LNCAP (cell line): ENCODE data around the gene NT5M.

Experiments
- TF ChIP-seq, protein P1 (sequence below): fragments of 450-650 bp; IDR thresholded peaks from 2 replicates; pipeline ENCODE4 v1.5.1; 2017; ENCODE audit warnings: mild to moderate bottlenecking

Gene NT5M

DNA sequence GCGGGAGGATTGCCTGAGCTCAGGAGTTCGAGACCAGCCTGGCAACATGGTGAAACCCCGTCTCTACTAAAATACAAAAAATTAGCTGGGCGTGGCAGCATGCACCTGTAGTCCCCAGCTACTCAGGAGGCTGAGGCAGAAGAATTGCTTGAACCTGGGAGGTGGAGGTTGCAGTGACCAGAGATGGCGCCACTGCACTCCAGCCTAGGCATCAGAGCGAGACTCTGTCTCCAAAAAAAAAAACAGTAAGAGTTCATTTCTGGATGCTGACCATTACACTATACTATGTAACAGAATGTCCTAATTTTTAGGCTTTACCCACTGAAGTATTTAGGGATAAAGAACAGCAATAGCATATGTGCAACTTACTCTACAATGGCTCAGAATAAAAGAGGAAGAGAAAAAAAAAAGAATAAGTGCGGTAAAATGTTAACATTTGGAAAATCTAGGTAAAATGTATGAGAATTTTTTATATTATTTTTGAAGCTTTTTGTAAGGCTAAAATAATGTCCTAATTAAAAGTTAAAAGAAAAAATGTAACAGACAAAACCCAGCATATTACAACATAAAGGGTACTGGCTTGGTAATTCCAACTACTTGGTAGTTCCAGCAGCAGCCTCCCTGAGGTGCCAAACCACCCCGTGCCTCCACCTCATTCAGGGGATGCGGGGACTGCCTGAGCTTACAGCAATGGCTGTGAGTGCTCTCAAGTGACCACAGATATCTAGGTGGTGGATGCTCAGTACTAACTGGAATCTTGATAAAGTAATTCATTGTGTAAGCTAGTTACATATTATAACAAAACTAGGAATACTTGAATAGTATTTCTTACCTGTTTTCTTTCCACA, 33.0 kb upstream of the NT5M start:
- TF ChIP-seq, protein P1, sequence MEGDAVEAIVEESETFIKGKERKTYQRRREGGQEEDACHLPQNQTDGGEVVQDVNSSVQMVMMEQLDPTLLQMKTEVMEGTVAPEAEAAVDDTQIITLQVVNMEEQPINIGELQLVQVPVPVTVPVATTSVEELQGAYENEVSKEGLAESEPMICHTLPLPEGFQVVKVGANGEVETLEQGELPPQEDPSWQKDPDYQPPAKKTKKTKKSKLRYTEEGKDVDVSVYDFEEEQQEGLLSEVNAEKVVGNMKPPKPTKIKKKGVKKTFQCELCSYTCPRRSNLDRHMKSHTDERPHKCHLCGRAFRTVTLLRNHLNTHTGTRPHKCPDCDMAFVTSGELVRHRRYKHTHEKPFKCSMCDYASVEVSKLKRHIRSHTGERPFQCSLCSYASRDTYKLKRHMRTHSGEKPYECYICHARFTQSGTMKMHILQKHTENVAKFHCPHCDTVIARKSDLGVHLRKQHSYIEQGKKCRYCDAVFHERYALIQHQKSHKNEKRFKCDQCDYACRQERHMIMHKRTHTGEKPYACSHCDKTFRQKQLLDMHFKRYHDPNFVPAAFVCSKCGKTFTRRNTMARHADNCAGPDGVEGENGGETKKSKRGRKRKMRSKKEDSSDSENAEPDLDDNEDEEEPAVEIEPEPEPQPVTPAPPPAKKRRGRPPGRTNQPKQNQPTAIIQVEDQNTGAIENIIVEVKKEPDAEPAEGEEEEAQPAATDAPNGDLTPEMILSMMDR, result peak; percentile 56

DNA sequence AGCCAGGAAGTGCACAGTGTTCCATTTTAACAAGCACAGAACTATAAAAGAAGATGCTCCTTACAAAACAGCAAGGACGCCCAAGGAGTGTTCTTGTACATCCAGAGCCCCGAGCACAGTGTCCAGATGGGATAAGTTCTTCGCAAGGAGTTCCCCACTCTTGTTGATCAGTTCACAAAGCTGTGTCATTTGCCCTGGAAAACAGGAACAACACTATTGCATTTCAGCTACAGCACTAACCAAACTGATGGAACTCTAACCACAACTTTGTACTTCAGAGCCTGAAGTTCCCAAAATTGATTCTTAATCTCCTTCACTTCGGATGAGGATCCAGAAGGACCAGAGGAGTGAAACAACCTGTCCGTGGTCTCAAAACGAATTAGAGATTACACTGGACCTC, 27.2 kb upstream of the NT5M start:
- TF ChIP-seq, protein P1, result no peak

DNA sequence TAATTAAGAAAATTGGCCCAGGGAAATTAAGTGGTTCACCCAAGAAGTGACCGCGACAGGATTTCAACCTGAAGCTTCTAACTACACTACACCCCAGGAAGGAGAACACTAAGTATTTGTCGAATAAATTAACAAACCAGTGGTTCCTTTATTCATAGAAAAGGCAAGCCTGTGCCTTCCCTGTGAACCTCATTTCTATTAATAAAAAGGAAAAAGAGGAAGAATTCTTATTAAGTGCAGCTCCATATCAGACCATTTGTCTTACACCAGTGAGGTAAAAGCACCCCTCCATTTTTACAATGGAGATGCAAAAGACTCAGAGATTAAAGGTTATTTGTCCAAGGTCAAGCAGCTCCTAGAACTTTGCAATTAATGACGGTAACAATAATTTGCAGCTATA, 23.9 kb upstream of the NT5M start:
- TF ChIP-seq, protein P1, result no peak

DNA sequence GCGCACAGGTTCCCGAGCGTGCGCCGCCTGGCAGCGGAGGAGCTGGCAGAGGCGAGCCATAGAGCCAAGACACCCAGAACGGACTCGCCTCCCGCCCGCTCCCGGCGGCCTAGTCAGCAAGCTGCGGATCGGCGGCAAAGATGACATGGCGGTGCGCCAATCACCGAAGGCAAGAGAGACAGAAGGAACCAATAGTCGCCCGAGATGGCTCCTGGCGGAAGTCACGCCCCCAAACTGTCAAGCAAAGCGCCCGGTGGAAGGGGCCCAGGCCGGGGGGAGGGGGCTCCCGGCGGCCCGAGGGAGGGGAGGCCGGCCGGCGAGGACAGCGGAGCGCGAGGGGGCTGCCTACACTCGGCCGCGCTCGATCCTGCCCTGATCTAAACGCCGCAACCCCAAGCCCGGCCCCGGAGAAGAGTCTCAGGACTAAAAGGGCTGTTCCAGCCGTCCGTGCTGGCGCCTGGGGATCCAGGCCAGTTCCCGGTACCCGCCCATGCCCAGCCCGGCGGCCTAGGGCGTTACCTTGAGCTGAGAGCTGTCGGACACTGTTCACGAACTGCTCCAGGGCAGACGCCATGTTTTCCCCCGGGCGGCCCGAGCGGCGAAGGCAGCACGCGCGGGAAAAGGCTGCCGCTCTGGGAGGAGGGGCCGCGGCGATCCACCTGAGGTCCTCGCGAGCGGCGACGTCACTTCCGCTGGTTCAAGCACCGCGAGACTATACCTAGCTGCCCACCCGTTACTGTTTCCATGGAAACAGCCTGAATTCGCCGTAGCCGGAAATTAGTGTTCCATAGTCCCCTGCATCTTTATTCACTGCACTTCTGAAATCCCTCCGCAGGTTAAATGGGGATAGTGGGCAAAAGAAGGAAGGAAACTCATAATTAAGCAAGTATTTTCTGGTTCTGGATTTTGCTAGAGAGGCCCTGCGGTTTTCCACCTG, 22.3 kb upstream of the NT5M start, which contains the start of gene COPS3:
Gene COPS3 (minus strand): TSS at position 634 of the 937 bp plus-strand sequence. CDS start 60 bp downstream, at position 574.
- TF ChIP-seq, protein P1, result no peak

DNA sequence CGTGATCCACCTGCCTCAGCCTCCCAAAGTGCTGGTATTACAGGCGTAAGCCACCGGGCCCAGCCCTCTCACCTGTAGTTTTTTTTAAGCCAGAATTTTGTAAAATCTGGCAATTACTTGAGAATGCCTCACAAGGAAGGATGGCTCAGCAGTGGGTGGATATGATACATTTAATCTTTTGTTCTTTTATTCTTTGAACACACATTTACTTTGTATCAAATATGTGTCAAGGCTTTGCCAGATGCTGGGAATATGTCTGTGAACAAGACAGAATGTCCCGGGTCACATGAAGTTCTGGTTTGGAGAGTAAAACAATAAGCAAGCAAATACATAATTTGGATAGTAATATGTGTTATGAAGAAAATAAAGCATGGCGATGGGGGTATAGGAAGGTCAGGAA, 17.2 kb upstream of the NT5M start:
- TF ChIP-seq, protein P1, result no peak

DNA sequence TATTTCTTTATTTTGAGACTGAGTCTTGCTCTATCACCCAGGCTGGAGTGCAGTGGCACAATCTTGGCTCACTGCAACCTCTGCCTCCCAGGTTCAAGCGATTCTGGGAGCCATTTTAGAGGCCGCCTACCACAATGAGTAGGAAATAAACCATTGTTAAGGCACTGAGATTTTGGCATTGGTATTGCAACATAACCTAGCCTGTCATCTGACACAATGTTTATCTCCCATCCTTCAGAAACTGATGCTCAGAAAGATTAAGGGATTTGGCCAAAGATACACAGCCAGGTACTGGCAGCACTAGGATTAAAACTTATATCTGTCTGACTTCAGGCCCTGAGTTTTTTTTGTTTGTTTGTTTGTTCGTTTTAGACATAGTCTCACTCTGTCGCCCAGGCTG, 14.1 kb upstream of the NT5M start:
- TF ChIP-seq, protein P1, result no peak

DNA sequence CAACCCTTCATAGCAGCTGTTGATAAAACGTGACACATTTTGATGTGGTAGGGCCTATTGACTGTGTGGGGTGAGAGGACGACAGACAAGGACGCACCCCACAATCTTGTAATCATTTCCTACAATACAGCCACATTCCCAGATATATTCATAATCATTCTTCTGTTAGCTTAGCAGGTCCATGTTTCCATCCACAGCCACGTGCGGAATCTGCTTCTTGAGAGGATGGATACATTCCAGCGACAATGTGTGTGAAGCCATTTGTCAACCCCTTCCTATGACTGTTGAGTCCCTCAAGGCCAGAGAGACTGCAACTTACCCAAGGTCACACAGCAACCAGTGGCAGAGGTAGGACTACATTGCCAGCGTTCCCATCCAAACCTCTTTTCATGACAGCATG, 13.5 kb upstream of the NT5M start:
- TF ChIP-seq, protein P1, result no peak
